ENCODE results near the gene BAZ2B. TPM values are rescaled to one million over a fixed set of nuclear protein-coding genes. Genes with fewer than 3 reads are reported as not detected.

BAZ2B gene
- polyA plus RNA-seq, 1 donor from 2014 or later = 150 TPM

DNA sequence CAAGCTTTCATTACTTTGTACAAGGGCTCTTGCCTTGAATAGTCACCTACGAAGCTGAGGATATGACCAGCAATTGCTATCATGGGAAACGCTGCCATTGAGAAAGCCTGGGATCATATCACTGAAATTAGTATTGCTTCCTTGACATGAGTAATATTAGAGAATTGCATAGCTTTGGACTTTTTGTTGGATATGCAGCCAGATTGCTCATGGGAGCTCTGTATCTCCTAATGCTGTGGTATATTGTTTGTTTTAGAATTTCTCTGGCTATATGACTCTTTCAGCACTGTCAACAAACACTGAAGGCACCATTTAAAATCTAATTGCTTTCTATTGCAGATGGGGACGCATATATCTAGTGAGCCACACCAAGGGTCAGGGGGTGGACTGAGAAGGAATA is 249.8 kb downstream of the BAZ2B start:
- Histone ChIP-seq H3K4me3 (ENCODE audit: low read length) (no peak overlapping the region), H2AFZ (ENCODE audit: low read depth, low read length) (no peak overlapping the region), H3K79me2 (replicated peaks; ENCODE audit: insufficient read depth, low read length) (no peaks in the 10 kb centered on the region), H3K4me2 (ENCODE audit: low read length) (no peak overlapping the region), H3K9me3 (ENCODE audit: low read length) (no peaks in the 10 kb centered on the region), H3K9me2 (ENCODE audit: insufficient read depth, low read length) (no peaks in the 10 kb centered on the region), H3F3A (ENCODE audit: insufficient read depth, low read length, poor library complexity, severe bottlenecking) (no peaks in the 10 kb centered on the region), H3K27me3 (ENCODE audit: insufficient read depth, low read depth, low read length) (no peaks in the 10 kb centered on the region), H3K36me3 (ENCODE audit: insufficient read depth, low read length) (peaks cover 35% of the 10 kb centered on the region), H3K27ac (ENCODE audit: low read length) (no peak overlapping the region), H3K9ac (ENCODE audit: low read length) (no peak overlapping the region), H4K20me1 (ENCODE audit: insufficient read depth) (no peaks in the 10 kb centered on the region)
- TF ChIP-seq EZH2 (IDR thresholded peaks at IDR 0.05; ENCODE audit: borderline replicate concordance, insufficient read depth, low read length, poor library complexity, severe bottlenecking) = no peak
- no peak for TF ChIP-seq TAF1 (IDR thresholded peaks at IDR 0.05; ENCODE audit: low read depth)
- TF ChIP-seq, protein P1, sequence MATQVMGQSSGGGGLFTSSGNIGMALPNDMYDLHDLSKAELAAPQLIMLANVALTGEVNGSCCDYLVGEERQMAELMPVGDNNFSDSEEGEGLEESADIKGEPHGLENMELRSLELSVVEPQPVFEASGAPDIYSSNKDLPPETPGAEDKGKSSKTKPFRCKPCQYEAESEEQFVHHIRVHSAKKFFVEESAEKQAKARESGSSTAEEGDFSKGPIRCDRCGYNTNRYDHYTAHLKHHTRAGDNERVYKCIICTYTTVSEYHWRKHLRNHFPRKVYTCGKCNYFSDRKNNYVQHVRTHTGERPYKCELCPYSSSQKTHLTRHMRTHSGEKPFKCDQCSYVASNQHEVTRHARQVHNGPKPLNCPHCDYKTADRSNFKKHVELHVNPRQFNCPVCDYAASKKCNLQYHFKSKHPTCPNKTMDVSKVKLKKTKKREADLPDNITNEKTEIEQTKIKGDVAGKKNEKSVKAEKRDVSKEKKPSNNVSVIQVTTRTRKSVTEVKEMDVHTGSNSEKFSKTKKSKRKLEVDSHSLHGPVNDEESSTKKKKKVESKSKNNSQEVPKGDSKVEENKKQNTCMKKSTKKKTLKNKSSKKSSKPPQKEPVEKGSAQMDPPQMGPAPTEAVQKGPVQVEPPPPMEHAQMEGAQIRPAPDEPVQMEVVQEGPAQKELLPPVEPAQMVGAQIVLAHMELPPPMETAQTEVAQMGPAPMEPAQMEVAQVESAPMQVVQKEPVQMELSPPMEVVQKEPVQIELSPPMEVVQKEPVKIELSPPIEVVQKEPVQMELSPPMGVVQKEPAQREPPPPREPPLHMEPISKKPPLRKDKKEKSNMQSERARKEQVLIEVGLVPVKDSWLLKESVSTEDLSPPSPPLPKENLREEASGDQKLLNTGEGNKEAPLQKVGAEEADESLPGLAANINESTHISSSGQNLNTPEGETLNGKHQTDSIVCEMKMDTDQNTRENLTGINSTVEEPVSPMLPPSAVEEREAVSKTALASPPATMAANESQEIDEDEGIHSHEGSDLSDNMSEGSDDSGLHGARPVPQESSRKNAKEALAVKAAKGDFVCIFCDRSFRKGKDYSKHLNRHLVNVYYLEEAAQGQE (IDR thresholded peaks at IDR 0.05; ENCODE audit: borderline replicate concordance) = no peak
- TF ChIP-seq POLR2AphosphoS5 (IDR thresholded peaks at IDR 0.05) = no peak
- TF ChIP-seq RAD21 (conservative IDR thresholded peaks at IDR 0.05) = no peak
- no peak for TF ChIP-seq EP300 (conservative IDR thresholded peaks at IDR 0.05; ENCODE audit: poor library complexity, severe bottlenecking)
- TF ChIP-seq, protein P2, sequence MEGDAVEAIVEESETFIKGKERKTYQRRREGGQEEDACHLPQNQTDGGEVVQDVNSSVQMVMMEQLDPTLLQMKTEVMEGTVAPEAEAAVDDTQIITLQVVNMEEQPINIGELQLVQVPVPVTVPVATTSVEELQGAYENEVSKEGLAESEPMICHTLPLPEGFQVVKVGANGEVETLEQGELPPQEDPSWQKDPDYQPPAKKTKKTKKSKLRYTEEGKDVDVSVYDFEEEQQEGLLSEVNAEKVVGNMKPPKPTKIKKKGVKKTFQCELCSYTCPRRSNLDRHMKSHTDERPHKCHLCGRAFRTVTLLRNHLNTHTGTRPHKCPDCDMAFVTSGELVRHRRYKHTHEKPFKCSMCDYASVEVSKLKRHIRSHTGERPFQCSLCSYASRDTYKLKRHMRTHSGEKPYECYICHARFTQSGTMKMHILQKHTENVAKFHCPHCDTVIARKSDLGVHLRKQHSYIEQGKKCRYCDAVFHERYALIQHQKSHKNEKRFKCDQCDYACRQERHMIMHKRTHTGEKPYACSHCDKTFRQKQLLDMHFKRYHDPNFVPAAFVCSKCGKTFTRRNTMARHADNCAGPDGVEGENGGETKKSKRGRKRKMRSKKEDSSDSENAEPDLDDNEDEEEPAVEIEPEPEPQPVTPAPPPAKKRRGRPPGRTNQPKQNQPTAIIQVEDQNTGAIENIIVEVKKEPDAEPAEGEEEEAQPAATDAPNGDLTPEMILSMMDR (IDR thresholded peaks at IDR 0.05; ENCODE audit: poor library complexity, severe bottlenecking) = no peak
- TF ChIP-seq SMC3 (conservative IDR thresholded peaks at IDR 0.05; ENCODE audit: poor library complexity) = no peak
- no peak for TF ChIP-seq MXI1 (conservative IDR thresholded peaks at IDR 0.05; ENCODE audit: poor library complexity, severe bottlenecking)

DNA sequence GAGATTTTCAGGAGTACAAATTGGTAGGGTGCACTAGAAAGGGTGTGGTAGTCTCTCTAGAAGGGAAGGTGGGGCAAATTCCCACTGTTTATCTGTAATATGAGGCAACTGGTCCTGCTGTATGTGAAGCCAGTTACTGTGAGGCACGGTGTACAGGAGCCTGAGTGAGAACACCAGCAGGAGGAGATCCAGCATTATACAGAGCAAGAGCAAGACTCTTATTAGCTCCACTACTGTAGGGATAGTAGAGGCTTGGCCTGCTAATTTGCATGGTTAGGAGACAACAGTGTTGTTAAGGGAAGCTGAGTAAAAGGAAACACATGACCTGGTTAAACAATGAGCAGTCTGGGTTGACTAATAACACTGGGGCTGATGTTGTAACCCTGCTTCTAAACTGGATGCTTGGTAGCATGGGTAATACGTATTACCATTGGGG is 253.5 kb downstream of the BAZ2B start:
- Histone ChIP-seq H3F3A (ENCODE audit: insufficient read depth, low read length, poor library complexity, severe bottlenecking) (no peaks in the 10 kb centered on the region), H3K27me3 (ENCODE audit: insufficient read depth, low read depth, low read length) (no peaks in the 10 kb centered on the region), H3K79me2 (replicated peaks; ENCODE audit: insufficient read depth, low read length) (no peaks in the 10 kb centered on the region), H3K4me3 (ENCODE audit: low read length) (no peak overlapping the region), H3K4me2 (ENCODE audit: low read length) (no peak overlapping the region), H3K36me3 (ENCODE audit: insufficient read depth, low read length) (peaks cover 23% of the 10 kb centered on the region), H3K27ac (ENCODE audit: low read length) (no peak overlapping the region), H3K9me3 (ENCODE audit: low read length) (no peaks in the 10 kb centered on the region), H3K9ac (ENCODE audit: low read length) (no peak overlapping the region), H4K20me1 (ENCODE audit: insufficient read depth) (no peaks in the 10 kb centered on the region), H3K9me2 (ENCODE audit: insufficient read depth, low read length) (no peaks in the 10 kb centered on the region), H2AFZ (ENCODE audit: low read depth, low read length) (no peak overlapping the region)
- TF ChIP-seq SMC3 (conservative IDR thresholded peaks at IDR 0.05; ENCODE audit: poor library complexity) (no peak), MXI1 (conservative IDR thresholded peaks at IDR 0.05; ENCODE audit: poor library complexity, severe bottlenecking) (no peak)

DNA sequence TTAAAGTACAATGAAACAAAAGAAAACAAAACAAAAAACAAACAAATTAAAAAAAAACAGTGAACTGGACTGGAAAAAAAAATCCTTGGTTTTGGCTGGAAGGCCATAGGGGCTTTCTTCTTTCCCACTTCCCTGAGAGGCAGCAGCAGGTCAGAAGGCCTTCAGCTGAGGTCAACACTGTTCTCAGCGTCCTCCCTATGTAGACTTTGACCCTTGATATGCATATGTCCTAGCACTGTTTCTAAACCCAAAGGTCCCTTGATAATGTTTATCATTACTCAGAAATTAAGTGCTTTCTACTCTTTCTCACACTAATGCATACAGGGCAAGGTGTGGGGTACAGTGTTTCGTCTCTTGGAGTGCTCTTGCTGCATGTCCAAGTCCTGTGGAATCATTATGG is 254.3 kb downstream of the BAZ2B start:
- H3K27me3 ChIP-seq (ENCODE audit: insufficient read depth, low read depth, low read length) = no peaks in the 10 kb centered on the region
- no peak overlapping the region for H2AFZ ChIP-seq (ENCODE audit: low read depth, low read length)
- no peaks in the 10 kb centered on the region for H3K9me2 ChIP-seq (ENCODE audit: insufficient read depth, low read length)
- H3F3A ChIP-seq (ENCODE audit: insufficient read depth, low read length, poor library complexity, severe bottlenecking) = no peaks in the 10 kb centered on the region
- no peaks in the 10 kb centered on the region for H4K20me1 ChIP-seq (ENCODE audit: insufficient read depth)
- H3K9me3 ChIP-seq (ENCODE audit: low read length) = no peaks in the 10 kb centered on the region
- H3K79me2 ChIP-seq (replicated peaks; ENCODE audit: insufficient read depth, low read length) = no peaks in the 10 kb centered on the region
- TF ChIP-seq POLR2AphosphoS5 (IDR thresholded peaks at IDR 0.05) = no peak
- TF ChIP-seq, protein P1 (IDR thresholded peaks at IDR 0.05; ENCODE audit: borderline replicate concordance) = no peak
- no peak for TF ChIP-seq MXI1 (conservative IDR thresholded peaks at IDR 0.05; ENCODE audit: poor library complexity, severe bottlenecking)
- TF ChIP-seq, protein P2 (IDR thresholded peaks at IDR 0.05; ENCODE audit: poor library complexity, severe bottlenecking) = no peak
- no peak for TF ChIP-seq SMC3 (conservative IDR thresholded peaks at IDR 0.05; ENCODE audit: poor library complexity)
- TF ChIP-seq EZH2 (IDR thresholded peaks at IDR 0.05; ENCODE audit: borderline replicate concordance, insufficient read depth, low read length, poor library complexity, severe bottlenecking) = no peak
- TF ChIP-seq TAF1 (IDR thresholded peaks at IDR 0.05; ENCODE audit: low read depth) = no peak
- TF ChIP-seq EP300 (conservative IDR thresholded peaks at IDR 0.05; ENCODE audit: poor library complexity, severe bottlenecking) = no peak
- no peak for TF ChIP-seq RAD21 (conservative IDR thresholded peaks at IDR 0.05)
- peaks cover 23% of the 10 kb centered on the region for H3K36me3 ChIP-seq (ENCODE audit: insufficient read depth, low read length)
- no peak overlapping the region for H3K4me2 ChIP-seq (ENCODE audit: low read length)
- H3K4me3 ChIP-seq (ENCODE audit: low read length) = no peak overlapping the region
- no peak overlapping the region for H3K9ac ChIP-seq (ENCODE audit: low read length)
- H3K27ac ChIP-seq (ENCODE audit: low read length) = no peak overlapping the region
